ENCODE measurements around the gene PTGIS.

PTGIS gene

DNA sequence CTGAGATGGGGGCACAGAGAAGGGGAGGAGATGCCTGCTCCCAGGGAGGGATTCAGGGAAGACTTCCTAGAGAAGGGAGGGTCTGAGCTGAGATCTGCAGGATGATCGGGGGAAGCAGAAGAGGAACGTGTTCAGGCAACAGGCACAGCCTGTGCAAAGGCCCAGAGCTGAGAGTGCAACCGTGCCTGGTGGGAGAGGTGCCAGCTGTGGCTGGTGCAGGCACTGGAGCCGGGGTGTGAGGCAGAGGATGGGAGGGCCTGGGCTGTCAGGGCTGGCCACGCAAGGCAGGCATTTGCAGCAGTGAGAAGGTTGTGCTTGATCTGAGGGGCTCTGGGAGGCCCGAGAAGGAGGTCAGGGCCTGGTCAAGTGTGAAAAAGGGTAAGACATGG is 27.7 kb downstream of the PTGIS start:
- TF ChIP-seq ZFX (IDR thresholded peaks at IDR 0.05; ENCODE audit: borderline replicate concordance) = no peak
- TF ChIP-seq, protein P1, sequence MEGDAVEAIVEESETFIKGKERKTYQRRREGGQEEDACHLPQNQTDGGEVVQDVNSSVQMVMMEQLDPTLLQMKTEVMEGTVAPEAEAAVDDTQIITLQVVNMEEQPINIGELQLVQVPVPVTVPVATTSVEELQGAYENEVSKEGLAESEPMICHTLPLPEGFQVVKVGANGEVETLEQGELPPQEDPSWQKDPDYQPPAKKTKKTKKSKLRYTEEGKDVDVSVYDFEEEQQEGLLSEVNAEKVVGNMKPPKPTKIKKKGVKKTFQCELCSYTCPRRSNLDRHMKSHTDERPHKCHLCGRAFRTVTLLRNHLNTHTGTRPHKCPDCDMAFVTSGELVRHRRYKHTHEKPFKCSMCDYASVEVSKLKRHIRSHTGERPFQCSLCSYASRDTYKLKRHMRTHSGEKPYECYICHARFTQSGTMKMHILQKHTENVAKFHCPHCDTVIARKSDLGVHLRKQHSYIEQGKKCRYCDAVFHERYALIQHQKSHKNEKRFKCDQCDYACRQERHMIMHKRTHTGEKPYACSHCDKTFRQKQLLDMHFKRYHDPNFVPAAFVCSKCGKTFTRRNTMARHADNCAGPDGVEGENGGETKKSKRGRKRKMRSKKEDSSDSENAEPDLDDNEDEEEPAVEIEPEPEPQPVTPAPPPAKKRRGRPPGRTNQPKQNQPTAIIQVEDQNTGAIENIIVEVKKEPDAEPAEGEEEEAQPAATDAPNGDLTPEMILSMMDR (IDR thresholded peaks at IDR 0.05) = no peak

DNA sequence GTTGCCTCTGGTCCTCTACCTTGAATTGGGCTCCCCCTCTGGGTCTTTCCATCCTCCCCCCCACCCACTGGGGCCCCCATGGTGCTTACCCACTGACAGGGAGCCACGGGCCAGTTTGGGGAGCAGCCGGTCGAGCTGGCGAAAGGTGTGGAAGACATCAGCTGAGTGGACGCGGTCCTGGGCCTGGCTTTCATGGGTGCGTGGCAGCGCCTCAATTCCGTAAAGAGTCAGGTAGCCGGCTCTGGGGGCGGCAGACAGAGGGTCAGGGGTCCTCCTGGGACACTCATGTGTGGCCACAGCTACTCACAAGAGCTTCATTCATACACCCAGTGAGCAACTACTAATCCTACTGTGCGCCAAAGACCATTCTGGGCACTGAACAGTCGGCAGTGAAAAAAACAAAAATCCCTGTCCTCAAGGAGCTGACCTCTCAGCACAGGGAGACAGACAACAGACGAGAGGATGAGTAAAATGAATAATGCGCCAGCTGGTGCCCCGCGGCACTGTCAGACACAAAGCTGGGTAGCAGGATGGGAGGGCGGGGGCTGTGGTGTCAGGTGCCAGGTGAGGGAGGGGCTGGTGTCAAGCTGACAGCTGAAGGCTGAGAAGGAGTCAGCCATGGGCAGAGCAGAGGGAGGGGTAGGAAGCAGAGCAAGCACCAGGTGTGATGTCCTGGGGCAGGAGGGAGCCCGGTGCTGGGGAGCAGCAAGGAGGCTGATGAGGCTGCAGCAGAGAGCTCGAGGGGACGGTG is 28.3 kb downstream of the PTGIS start:
- no peak overlapping the region for H3K27ac ChIP-seq
- TF ChIP-seq, protein P1 (IDR thresholded peaks at IDR 0.05) = no peak
- no peak for TF ChIP-seq ZFX (IDR thresholded peaks at IDR 0.05; ENCODE audit: borderline replicate concordance)

More for the DNA sequence above, 27.7 kb downstream of the PTGIS start:
- H3K27ac ChIP-seq = no peak overlapping the region

DNA sequence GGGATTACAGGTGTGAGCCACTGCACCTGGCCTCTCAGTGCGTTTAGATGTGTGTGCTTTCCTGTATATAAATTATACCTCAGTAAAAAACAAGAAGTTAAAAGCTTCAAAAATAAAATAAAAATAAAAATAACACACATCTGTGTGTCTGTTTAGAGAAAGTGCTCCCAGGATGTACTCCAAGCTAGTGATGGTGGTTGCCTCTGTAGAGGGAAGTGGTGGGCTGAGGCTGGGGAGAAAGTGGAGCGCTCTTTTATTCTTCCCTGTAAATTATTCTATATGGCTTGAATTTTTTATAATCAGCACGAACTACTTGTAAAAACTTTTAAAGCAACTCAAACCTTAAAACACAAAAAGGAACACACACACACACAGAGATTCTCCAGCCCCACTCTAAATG is 29.0 kb downstream of the PTGIS start:
- TF ChIP-seq, protein P1 (IDR thresholded peaks at IDR 0.05) = no peak
- TF ChIP-seq ZFX (IDR thresholded peaks at IDR 0.05; ENCODE audit: borderline replicate concordance) = no peak
- H3K27ac ChIP-seq = no peak overlapping the region

DNA sequence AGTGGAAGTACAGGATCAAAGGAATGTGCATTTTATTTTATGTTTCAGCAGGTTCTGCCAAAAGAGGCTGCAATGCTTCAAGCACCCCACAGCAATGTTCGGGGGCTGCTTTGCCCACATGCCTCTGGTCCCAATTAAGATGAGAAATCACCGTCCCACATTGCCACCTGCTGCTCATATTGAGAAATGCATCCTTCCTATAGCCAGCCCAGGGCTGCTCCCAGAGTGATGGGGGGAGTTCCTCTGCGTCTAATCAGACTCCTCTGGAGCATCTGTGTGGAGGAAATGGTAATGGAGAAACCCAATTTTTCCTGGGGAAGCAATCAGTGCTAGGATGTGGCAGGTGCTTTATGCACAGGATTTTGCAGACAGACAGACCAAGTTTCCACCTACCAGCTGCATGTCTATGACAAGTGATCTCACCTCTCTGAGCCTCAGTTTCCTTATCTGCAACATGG is 33.7 kb downstream of the PTGIS start:
- no peak overlapping the region for H3K27ac ChIP-seq
- TF ChIP-seq, protein P1 (IDR thresholded peaks at IDR 0.05) = peak; percentile 84
- TF ChIP-seq ZFX (IDR thresholded peaks at IDR 0.05; ENCODE audit: borderline replicate concordance) = no peak

DNA sequence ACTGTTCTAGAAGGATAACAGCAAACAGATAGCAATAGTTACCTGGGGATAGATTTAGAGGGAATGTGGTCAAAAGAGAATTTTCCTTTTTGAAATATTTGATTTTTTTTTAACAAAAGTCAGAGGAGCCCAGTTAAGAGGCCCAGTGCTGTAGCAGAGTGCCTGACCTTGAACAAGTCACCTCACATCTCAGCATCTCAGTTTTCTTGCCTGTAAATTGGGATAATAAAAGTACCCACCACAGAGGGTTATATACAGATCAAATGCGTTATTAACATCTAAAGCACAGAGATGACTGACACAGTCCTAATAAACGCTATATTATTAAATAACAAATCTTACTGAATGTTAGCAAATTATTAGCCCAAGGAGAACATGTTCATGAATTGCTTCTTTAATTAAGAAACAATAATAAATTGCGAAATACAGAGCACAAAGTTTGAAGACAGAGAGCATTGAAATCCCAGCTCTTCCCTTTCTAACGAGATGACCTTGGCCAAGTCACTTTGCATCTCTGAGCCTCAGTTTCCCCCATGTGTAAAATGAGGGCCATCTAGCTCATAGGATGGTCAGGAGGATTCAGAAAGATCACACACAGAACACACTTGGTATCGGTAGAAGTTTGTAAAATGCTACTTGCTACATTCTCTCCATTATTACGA is 35.5 kb downstream of the PTGIS start:
- TF ChIP-seq ZFX (IDR thresholded peaks at IDR 0.05; ENCODE audit: borderline replicate concordance) = no peak
- TF ChIP-seq, protein P1 (IDR thresholded peaks at IDR 0.05) = no peak
- H3K27ac ChIP-seq = no peak overlapping the region

DNA sequence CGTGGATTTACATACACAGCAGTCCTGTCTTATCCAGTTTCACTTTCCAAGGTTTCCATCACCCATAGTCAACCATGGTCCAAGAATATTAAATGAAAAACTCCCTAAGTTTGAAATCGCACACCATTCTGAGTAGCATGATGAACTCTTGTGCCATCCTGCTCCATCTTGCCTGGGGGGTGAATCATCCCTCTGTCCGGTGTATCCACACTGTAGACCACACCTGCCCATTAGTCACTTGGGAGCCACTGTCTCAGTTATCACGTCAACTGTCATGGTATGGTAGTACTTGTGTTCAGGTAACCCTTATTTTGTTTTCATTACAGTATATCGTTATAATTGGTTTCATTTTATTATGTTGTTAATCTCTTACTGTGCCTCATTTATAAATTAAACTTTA is 38.5 kb downstream of the PTGIS start:
- TF ChIP-seq ZFX (IDR thresholded peaks at IDR 0.05; ENCODE audit: borderline replicate concordance) = no peak
- TF ChIP-seq, protein P1 (IDR thresholded peaks at IDR 0.05) = no peak
- H3K27ac ChIP-seq = no peak overlapping the region

DNA sequence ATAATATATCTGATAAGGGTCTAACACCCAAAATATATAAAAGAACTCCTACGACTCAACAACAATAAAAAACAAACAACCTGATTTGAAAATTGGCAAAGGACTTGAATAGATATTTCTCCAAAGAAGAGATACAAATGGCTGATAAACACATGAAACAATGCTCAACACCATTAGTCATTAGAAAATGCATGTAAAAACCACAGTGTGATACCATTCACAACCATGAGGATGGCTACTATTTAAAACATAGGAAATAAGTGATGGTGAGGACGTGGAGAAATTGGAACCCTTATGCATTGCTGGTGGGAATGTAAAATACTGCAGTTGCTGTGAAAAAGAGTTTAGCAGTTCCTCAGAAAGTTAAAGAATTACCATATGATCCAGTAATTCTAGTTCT is 41.4 kb downstream of the PTGIS start:
- TF ChIP-seq ZFX (IDR thresholded peaks at IDR 0.05; ENCODE audit: borderline replicate concordance) = no peak
- TF ChIP-seq, protein P1 (IDR thresholded peaks at IDR 0.05) = no peak
- H3K27ac ChIP-seq = no peak overlapping the region

Measured in 22Rv1 (cell line).